Measurements from ENCODE around the gene HPCAL1. TPM values are rescaled to one million over a fixed set of nuclear protein-coding genes. Genes with fewer than 3 reads are reported as not detected.

HPCAL1 gene
- total RNA-seq, 2 donors from 2014 or later: 64.5 to 85.7 TPM

DNA sequence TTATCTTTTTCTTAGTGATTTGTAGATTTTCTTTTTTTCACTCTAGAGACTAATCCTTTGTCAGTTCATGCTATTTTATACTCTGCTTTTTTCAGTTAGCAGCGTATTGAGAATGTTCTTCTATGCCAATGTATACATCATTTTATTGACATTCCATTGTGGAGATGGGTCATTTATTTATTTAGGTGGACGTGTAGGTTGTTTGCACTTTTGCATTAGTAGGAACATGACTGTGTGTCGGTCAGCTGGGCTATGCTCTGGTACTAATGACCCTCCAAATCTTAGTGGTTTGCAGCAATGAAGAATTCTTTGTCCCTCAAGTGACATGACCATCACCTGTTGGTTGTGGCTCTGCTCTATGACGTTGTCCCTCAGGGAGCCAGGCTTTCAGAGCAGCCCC lies 33.6 kb downstream of the HPCAL1 start:
- no peaks in the 10 kb centered on the region for H3K4me1 ChIP-seq
- H3K9ac ChIP-seq (ENCODE audit: low read depth in 2 of 2, low read length in 2 of 2): no peak overlapping the region
- H3K4me3 ChIP-seq: no peak overlapping the region
- TF ChIP-seq, protein P1, sequence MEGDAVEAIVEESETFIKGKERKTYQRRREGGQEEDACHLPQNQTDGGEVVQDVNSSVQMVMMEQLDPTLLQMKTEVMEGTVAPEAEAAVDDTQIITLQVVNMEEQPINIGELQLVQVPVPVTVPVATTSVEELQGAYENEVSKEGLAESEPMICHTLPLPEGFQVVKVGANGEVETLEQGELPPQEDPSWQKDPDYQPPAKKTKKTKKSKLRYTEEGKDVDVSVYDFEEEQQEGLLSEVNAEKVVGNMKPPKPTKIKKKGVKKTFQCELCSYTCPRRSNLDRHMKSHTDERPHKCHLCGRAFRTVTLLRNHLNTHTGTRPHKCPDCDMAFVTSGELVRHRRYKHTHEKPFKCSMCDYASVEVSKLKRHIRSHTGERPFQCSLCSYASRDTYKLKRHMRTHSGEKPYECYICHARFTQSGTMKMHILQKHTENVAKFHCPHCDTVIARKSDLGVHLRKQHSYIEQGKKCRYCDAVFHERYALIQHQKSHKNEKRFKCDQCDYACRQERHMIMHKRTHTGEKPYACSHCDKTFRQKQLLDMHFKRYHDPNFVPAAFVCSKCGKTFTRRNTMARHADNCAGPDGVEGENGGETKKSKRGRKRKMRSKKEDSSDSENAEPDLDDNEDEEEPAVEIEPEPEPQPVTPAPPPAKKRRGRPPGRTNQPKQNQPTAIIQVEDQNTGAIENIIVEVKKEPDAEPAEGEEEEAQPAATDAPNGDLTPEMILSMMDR (IDR thresholded peaks at IDR 0.05): no peak
- H3K27ac ChIP-seq: no peak overlapping the region
- no peak for DNase-seq
- intact Hi-C loops (cut with DNase I): no loop called here
- H3K27me3 ChIP-seq: no peaks in the 10 kb centered on the region
- H3K9me3 ChIP-seq: no peaks in the 10 kb centered on the region
- no peaks in the 10 kb centered on the region for H3K36me3 ChIP-seq

DNA sequence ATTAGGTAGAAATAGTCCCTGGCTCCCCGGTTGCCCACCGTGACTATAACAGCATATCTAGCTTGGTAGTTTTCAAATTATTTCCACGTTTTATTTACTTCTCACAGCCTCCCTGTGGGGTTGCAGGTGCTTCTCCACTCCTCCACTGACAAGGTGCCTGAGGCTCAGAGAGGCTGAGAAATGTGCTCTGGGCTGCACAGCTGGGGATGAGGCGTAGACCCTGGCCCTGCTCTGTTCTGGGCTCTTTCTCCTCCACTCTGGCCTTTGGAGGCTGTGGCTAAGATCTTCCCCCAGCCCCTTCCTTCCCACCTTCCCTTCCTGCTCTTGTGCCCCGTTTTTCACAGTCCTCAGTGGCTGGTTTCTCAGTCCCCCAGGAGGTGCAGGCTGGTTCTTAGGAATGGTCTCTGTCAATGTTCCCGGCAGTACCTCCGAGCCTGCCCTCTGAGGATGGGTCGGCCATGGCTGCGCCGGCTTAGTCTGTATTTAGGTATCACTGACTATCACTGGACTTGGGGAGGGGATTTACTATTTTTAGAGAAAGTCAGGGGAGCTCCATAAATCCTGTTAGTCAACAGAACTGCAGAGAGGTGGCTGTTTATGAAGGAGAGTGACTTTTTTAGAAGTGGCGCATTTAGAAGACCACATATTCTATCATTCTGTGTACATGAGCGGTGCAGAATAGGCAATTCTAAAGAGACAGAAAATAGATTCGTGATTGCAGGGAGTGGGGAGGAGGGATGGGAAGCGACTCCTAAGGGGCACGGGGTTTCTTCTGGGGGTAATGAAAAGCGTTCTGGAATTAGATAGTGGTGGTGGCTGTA lies 35.0 kb downstream of the HPCAL1 start:
- DNase-seq: no peak
- H3K4me1 ChIP-seq: no peaks in the 10 kb centered on the region
- H3K27ac ChIP-seq: no peak overlapping the region
- H3K27me3 ChIP-seq: no peaks in the 10 kb centered on the region
- intact Hi-C loops (cut with DNase I): no loop called here
- no peak overlapping the region for H3K4me3 ChIP-seq
- no peak overlapping the region for H3K9ac ChIP-seq (ENCODE audit: low read depth in 2 of 2, low read length in 2 of 2)
- no peaks in the 10 kb centered on the region for H3K36me3 ChIP-seq
- H3K9me3 ChIP-seq: no peaks in the 10 kb centered on the region
- TF ChIP-seq, protein P1 (IDR thresholded peaks at IDR 0.05): no peak

DNA sequence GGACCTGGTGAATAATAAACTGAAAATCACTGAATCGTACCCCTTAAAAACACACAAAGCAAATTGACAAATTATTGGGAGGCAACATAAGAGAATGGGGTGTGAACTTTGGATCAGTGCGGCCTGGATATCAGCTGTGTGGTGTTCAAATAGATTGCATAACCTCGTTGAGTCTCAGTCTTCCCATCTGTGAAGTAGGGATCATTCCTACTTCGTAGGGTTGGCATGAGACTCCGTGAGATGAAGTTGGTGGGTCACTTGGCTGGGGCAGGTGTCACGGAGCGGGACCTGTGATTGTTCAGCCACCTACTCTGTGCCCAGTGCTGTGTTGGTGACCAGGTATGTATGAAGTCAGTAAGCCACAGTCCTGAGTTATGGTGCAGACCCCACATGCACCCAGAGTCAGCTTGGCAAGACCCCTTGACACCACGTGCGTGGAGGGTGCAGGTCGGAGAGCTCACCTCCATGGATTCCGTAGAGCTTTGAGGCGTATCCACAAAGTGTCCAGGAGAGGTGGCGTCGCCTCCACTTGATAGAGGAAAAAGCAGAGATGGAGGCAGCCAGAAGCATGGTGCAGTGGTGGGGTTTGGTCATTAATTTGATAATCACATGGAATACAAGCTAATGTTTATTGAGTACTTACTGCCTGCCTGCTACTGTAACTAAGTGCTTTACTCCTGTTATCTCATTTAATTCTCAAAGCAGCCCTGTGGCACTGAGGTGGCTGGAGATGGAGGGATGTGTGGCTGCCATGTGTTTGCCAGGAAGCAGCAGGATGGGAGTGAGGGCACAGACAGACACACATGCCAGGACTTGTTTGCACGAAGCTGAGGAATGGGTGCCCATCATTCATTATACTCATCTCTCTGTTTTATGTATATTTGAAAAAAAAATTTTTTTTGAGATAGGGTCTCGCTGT lies 35.8 kb downstream of the HPCAL1 start:
- TF ChIP-seq, protein P1 (IDR thresholded peaks at IDR 0.05): no peak
- no peak for DNase-seq
- intact Hi-C loops (cut with DNase I): no loop called here

DNA sequence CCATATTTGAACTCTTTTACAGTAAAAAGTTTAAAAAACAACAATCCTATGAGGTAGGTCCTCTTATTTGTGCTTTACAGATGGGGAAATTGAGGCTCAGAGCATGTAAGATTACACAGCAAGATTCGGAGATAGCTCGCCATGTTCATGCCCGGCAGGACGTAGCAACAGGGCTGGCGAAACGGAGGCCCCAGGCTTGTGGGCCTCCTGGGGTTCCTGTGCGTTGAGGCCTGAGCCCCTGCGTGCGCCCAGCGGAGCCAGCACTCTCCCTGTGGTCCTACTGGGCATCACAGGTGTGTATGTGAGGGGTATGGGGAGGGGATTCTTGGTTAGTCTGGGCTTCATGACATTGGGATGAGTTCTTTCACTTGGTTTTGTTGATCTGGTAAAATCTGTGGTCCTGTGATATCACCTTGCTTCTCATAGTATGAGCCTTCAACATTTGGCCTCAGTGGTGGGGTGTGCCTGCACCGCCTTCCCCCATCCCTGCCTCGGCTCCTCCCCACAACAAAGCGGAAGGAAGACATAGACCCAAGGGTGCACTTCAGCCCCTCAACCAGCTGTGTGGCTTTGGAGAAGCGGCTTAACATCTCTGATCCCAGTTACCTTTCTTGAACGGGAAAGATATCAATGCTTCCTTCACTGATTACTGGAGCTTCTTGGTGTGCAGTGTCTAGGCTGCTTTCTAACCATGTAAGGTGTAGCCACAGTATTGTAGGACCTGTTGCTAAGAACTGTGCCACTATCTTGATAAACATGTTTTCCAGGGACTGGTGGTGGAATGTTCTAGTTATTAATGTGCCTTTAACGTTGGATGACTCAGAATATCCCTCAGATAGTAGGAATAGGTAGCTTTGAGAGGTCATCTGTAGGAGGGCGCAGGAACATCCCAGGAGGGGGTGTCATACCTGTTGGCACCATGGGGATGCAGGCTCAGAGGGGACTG lies 37.2 kb downstream of the HPCAL1 start:
- no peaks in the 10 kb centered on the region for H3K4me1 ChIP-seq
- DNase-seq: no peak

More for the DNA sequence above, 35.8 kb downstream of the HPCAL1 start:
- Histone ChIP-seq H3K36me3 (no peaks in the 10 kb centered on the region), H3K27ac (no peak overlapping the region), H3K4me3 (no peak overlapping the region), H3K4me1 (no peaks in the 10 kb centered on the region), H3K9me3 (no peaks in the 10 kb centered on the region), H3K9ac (ENCODE audit: low read depth in 2 of 2, low read length in 2 of 2) (no peak overlapping the region), H3K27me3 (no peaks in the 10 kb centered on the region)

More for the DNA sequence above, 37.2 kb downstream of the HPCAL1 start:
- Histone ChIP-seq H3K36me3 (no peaks in the 10 kb centered on the region), H3K27ac (no peak overlapping the region), H3K9ac (ENCODE audit: low read depth in 2 of 2, low read length in 2 of 2) (no peak overlapping the region), H3K9me3 (no peaks in the 10 kb centered on the region), H3K4me3 (no peak overlapping the region), H3K27me3 (no peaks in the 10 kb centered on the region)
- intact Hi-C loops (cut with DNase I): no loop called here
- TF ChIP-seq, protein P1 (IDR thresholded peaks at IDR 0.05): no peak
